HEK293 (cell line): Measurements from ENCODE around the gene PHACTR3.

ENCODE experiments used
- CTCF ChIA-PET: fragments of 350-600 bp; formaldehyde crosslinking; extraction: SDS; loops from one replicate; lab custom pipeline; 2021; ENCODE audit warnings: antibody characterized with exemption; lab: Yijun Ruan, JAX
- POLR2A ChIA-PET: fragments of 300-600 bp; formaldehyde crosslinking; extraction: SDS; loops from one replicate; lab custom pipeline; 2020; ENCODE audit warnings: antibody characterized with exemption, inconsistent platforms; lab: Yijun Ruan, JAX
- H3K27ac ChIP-seq: fragments of 200-500 bp; sonication (Bioruptor generic); 2 replicates; pipeline ENCODE4 v1.5.1; 2014; ENCODE audit warnings: low read depth, low read length, control low read depth, inconsistent platforms; ENCODE audit errors: extremely low read depth
- H3K36me3 ChIP-seq, 2 experiments: fragments of 200-500 bp in 1 of 2; sonication (Bioruptor generic) in 1 of 2; 1 replicate in 1 of 2; 2 replicates in 1 of 2; pipeline ENCODE4 v1.5.1; 2014 to 2017; ENCODE audit warnings: inconsistent platforms in 2 of 2, low read length in 2 of 2; ENCODE audit not compliant: control insufficient read depth in 2 of 2, insufficient read depth in 1 of 2
- H3K4me1 ChIP-seq: fragments of 200-500 bp; sonication (Bioruptor generic); 2 replicates; pipeline ENCODE4 v1.5.1; 2014; ENCODE audit warnings: mild to moderate bottlenecking, low read length, inconsistent platforms; ENCODE audit not compliant: control insufficient read depth, insufficient read depth
- H3K4me3 ChIP-seq: 2 replicates; pipeline ENCODE4 v1.5.1; 2011; ENCODE audit warnings: low read depth, mild to moderate bottlenecking, control low read depth, low read length, moderate library complexity
- H3K9me3 ChIP-seq: fragments of 200-500 bp; sonication (Bioruptor generic); 2 replicates; pipeline ENCODE4 v1.5.1; 2014; ENCODE audit warnings: low read depth, low read length, inconsistent platforms; ENCODE audit not compliant: control insufficient read depth, insufficient read depth
- HOXA7 ChIP-seq: sonication (generic); formaldehyde crosslinking; IDR thresholded peaks from 2 replicates; pipeline ENCODE4 v1.8.1; 2022; ENCODE audit warnings: missing genetic modification reagents, borderline replicate concordance
- OVOL3 ChIP-seq: fragments of 450-650 bp; formaldehyde crosslinking; IDR thresholded peaks from 2 replicates; pipeline ENCODE4 v1.5.1; 2016; ENCODE audit warnings: missing biosample characterization, missing genetic modification characterization
- PRDM4 ChIP-seq: fragments of 450-650 bp; formaldehyde crosslinking; IDR thresholded peaks from 2 replicates; pipeline ENCODE4 v1.5.1; 2017; ENCODE audit warnings: missing biosample characterization, missing genetic modification characterization
- RBAK ChIP-seq: fragments of 450-650 bp; formaldehyde crosslinking; IDR thresholded peaks from 2 replicates; pipeline ENCODE4 v1.5.1; 2016; ENCODE audit warnings: missing biosample characterization, missing genetic modification characterization
- SETDB1 ChIP-seq: IDR thresholded peaks from one replicate; pipeline ENCODE4 v1.6.1; 2017; ENCODE audit warnings: mild to moderate bottlenecking, low read length, moderate library complexity, mixed read lengths; ENCODE audit not compliant: insufficient read length
- SP2 ChIP-seq: fragments of 450-650 bp; formaldehyde crosslinking; IDR thresholded peaks from 2 replicates; pipeline ENCODE4 v1.5.1; 2016; ENCODE audit warnings: missing biosample characterization, missing genetic modification characterization
- SP7 ChIP-seq: fragments of 450-650 bp; formaldehyde crosslinking; IDR thresholded peaks from 2 replicates; pipeline ENCODE4 v1.5.1; 2016; ENCODE audit warnings: missing biosample characterization, missing genetic modification characterization
- TRIM28 ChIP-seq: IDR thresholded peaks from 2 replicates; pipeline ENCODE4 v1.6.1; 2011; ENCODE audit warnings: low read length, control low read depth, borderline replicate concordance
- ZFP69B ChIP-seq: fragments of 450-650 bp; formaldehyde crosslinking; IDR thresholded peaks from 2 replicates; pipeline ENCODE4 v1.5.1; 2016; ENCODE audit warnings: missing biosample characterization, missing genetic modification characterization
- ZNF133 ChIP-seq: fragments of 450-650 bp; formaldehyde crosslinking; IDR thresholded peaks from 2 replicates; pipeline ENCODE4 v1.5.1; 2016; ENCODE audit warnings: missing biosample characterization, missing genetic modification characterization
- ZNF175 ChIP-seq: fragments of 450-650 bp; formaldehyde crosslinking; IDR thresholded peaks from 2 replicates; pipeline ENCODE4 v1.5.1; 2016; ENCODE audit warnings: missing biosample characterization, missing genetic modification characterization
- ZNF19 ChIP-seq: fragments of 450-650 bp; formaldehyde crosslinking; IDR thresholded peaks from 2 replicates; pipeline ENCODE4; 2016; ENCODE audit warnings: missing biosample characterization, missing genetic modification characterization, low read depth
- ZNF311 ChIP-seq: fragments of 450-650 bp; formaldehyde crosslinking; IDR thresholded peaks from 2 replicates; pipeline ENCODE4 v1.5.1; 2017; ENCODE audit warnings: missing biosample characterization, missing genetic modification characterization, borderline replicate concordance
- ZNF362 ChIP-seq: fragments of 450-650 bp; formaldehyde crosslinking; IDR thresholded peaks from 2 replicates; pipeline ENCODE4 v1.5.1; 2016; ENCODE audit warnings: missing biosample characterization, missing genetic modification characterization
- ZNF48 ChIP-seq: fragments of 450-650 bp; formaldehyde crosslinking; IDR thresholded peaks from 2 replicates; pipeline ENCODE4 v1.5.1; 2016; ENCODE audit warnings: missing biosample characterization, missing genetic modification characterization
- ZNF488 ChIP-seq: fragments of 450-650 bp; formaldehyde crosslinking; IDR thresholded peaks from 2 replicates; pipeline ENCODE4 v1.5.1; 2016; ENCODE audit warnings: missing biosample characterization, missing genetic modification characterization
- ZNF521 ChIP-seq: fragments of 450-650 bp; formaldehyde crosslinking; IDR thresholded peaks from 2 replicates; pipeline ENCODE4 v1.5.1; 2017; ENCODE audit warnings: missing biosample characterization, mild to moderate bottlenecking, missing genetic modification characterization
- ZNF548 ChIP-seq: fragments of 450-650 bp; formaldehyde crosslinking; IDR thresholded peaks from 2 replicates; pipeline ENCODE4 v1.5.1; 2016; ENCODE audit warnings: missing biosample characterization, missing genetic modification characterization
- ZNF664 ChIP-seq: fragments of 450-650 bp; formaldehyde crosslinking; IDR thresholded peaks from 2 replicates; pipeline ENCODE4 v1.5.1; 2016; ENCODE audit warnings: missing biosample characterization, missing genetic modification characterization
- ZNF76 ChIP-seq: fragments of 450-650 bp; formaldehyde crosslinking; IDR thresholded peaks from 2 replicates; pipeline ENCODE4; 2016; ENCODE audit warnings: low read depth, missing biosample characterization, missing genetic modification characterization, borderline replicate concordance
- ZNF777 ChIP-seq: fragments of 450-650 bp; formaldehyde crosslinking; IDR thresholded peaks from 2 replicates; pipeline ENCODE4 v1.5.1; 2017; ENCODE audit warnings: missing biosample characterization, missing genetic modification characterization, borderline replicate concordance
- ZNF791 ChIP-seq: fragments of 450-650 bp; formaldehyde crosslinking; IDR thresholded peaks from 2 replicates; pipeline ENCODE4 v1.5.1; 2016; ENCODE audit warnings: missing biosample characterization, missing genetic modification characterization
- ZSCAN18 ChIP-seq: fragments of 450-650 bp; formaldehyde crosslinking; IDR thresholded peaks from 2 replicates; pipeline ENCODE4 v1.5.1; 2016; ENCODE audit warnings: missing biosample characterization, missing genetic modification characterization
- ZSCAN23 ChIP-seq: fragments of 450-650 bp; formaldehyde crosslinking; IDR thresholded peaks from 2 replicates; pipeline ENCODE4 v1.5.1; 2016; ENCODE audit warnings: missing biosample characterization, missing genetic modification characterization
- ZSCAN5A ChIP-seq: fragments of 450-650 bp; formaldehyde crosslinking; IDR thresholded peaks from 2 replicates; pipeline ENCODE4 v1.5.1; 2016; ENCODE audit warnings: missing biosample characterization, missing genetic modification characterization

The PHACTR3 gene

GRCh38 chr20:59656417-59656816, 52.1 kb downstream of the PHACTR3 start:
- POLR2A ChIA-PET: no interaction called here
- CTCF ChIA-PET: interaction anchor here (0.6 kb wide), 1 partner anchor 60 kb away, joined by 3 read pairs; no protein-coding TSS in a partner anchor
- Histone ChIP-seq H3K4me1 (no peaks in the 10 kb centered on the region), H3K36me3 (no peaks in the 10 kb centered on the region), H3K4me3 (no peak overlapping the region), H3K9me3 (no peaks in the 10 kb centered on the region), H3K27ac (no peak overlapping the region)
- TF ChIP-seq ZSCAN23 (tag by site-specific recombination) (no peak), ZFP69B (tag by site-specific recombination) (no peak), ZNF664 (tag by site-specific recombination) (no peak), ZSCAN5A (tag by site-specific recombination) (no peak), ZNF488 (tag by site-specific recombination) (no peak), ZNF133 (tag by site-specific recombination) (no peak), ZSCAN18 (no peak), SP7 (tag by site-specific recombination) (no peak), HOXA7 (CRISPR knock-in tag) (no peak), ZNF777 (tag by site-specific recombination) (no peak), ZNF175 (tag by site-specific recombination) (no peak), ZNF791 (tag by site-specific recombination) (no peak), ZNF521 (tag by site-specific recombination) (no peak), PRDM4 (tag by site-specific recombination) (no peak), OVOL3 (tag by site-specific recombination) (no peak), ZNF19 (tag by site-specific recombination) (no peak), ZNF311 (tag by site-specific recombination) (no peak)

GRCh38 chr20:59657459-59658046, 53.2 kb downstream of the PHACTR3 start:
- POLR2A ChIA-PET: no interaction called here
- Histone ChIP-seq H3K4me1 (no peaks in the 10 kb centered on the region), H3K36me3 (no peaks in the 10 kb centered on the region)
- TF ChIP-seq ZNF548 (tag by site-specific recombination) (no peak), RBAK (no peak), ZNF48 (tag by site-specific recombination) (no peak), SETDB1 (peak; percentile 97), SP2 (tag by site-specific recombination) (no peak), ZNF133 (tag by site-specific recombination) (peak; percentile 76), ZNF76 (tag by site-specific recombination) (no peak), ZNF362 (tag by site-specific recombination) (no peak), TRIM28 (peak; percentile 73; the same call in 1 of the 2 replicates)
- TF ChIP-seq, all 188 proteins: peak for 3
- no peak overlapping the region for H3K4me3 ChIP-seq
- CTCF ChIA-PET: no interaction called here
- H3K27ac ChIP-seq: no peak overlapping the region
- H3K9me3 ChIP-seq: no peaks in the 10 kb centered on the region
